BLaER1 treated with 17β-estradiol and CSF1 and Interleukin-3, amounts not matched to agents 10 nM and 100 nM (cell line): ENCODE data around the gene CCDC192.
A peak's percentile ranks its signal among the peaks of the same experiment; 100 is the strongest.
"Not testable (repeated sequence)": the region's sequence is repeated elsewhere in the genome, so short reads cannot be mapped to it uniquely, and the experiment has no call there.

ENCODE experiments used
- H3K27ac ChIP-seq, 11 experiments: shearing (Covaris generic); formaldehyde crosslinking; 2 replicates each; pipeline ENCODE4 v1.8.1; 2022
- H3K27me3 ChIP-seq, 11 experiments: shearing (Covaris generic); formaldehyde crosslinking; 2 replicates each; pipeline ENCODE4 v1.8.1; 2022
- H3K36me3 ChIP-seq, 11 experiments: shearing (Covaris generic); formaldehyde crosslinking; 2 replicates each; pipeline ENCODE4 v1.8.1; 2022
- H3K4me1 ChIP-seq, 10 experiments: shearing (Covaris generic); formaldehyde crosslinking; 2 replicates each; pipeline ENCODE4 v1.8.1; 2022
- H3K4me2 ChIP-seq, 11 experiments: shearing (Covaris generic); formaldehyde crosslinking; 2 replicates each; pipeline ENCODE4 v1.8.1; 2022
- H3K4me3 ChIP-seq, 10 experiments: shearing (Covaris generic); formaldehyde crosslinking; 2 replicates each; pipeline ENCODE4 v1.8.1; 2022
- H3K9ac ChIP-seq, 11 experiments: shearing (Covaris generic); formaldehyde crosslinking; 2 replicates each; pipeline ENCODE4 v1.8.1; 2022
- H3K9me3 ChIP-seq, 11 experiments: shearing (Covaris generic); formaldehyde crosslinking; replicated peaks in 1 of 11; 2 replicates each; pipeline ENCODE4 v1.8.1; 2022
- H4K20me1 ChIP-seq, 11 experiments: shearing (Covaris generic); formaldehyde crosslinking; 2 replicates each; pipeline ENCODE4 v1.8.1; 2022
- Cebpa-rat ChIP-seq, 11 experiments: shearing (Covaris generic); IDR thresholded peaks; 2 replicates each; pipeline ENCODE4 v1.8.1; 2022

CCDC192 gene

DNA sequence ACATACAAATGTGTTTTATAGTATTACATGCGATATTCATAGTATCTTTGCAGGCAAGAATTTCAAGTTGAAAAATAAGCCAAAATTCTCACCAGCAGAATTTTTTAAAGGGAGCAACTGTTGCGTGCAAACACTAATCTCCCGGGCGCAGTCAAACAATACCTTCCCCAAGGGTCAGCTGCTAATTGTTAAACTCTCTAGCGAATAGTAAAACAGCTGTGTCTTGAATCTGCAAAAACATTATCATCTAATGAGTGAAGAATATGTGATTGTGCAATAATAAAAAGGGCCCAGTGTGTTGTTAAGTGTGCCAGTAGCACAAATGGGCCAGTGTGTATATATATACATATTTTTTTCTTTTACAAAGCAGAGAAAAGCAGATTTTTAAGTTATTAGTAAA is 131.4 kb downstream of the CCDC192 start:
- Histone ChIP-seq H3K4me2 (no peak overlapping the region), H3K27ac (no peak overlapping the region), H3K4me3 (no peak overlapping the region), H3K9me3 (peaks cover 0 to 15% (median 11%) of the 10 kb centered on the region in 11 experiments; a peak in 16 of 22 replicates), H3K9ac (no peak overlapping the region), H3K36me3 (no peaks in the 10 kb centered on the region), H3K4me1 (peaks cover 0 to 13% (median 0%) of the 10 kb centered on the region in 10 experiments; a peak in 7 of 20 replicates), H4K20me1 (no peaks in the 10 kb centered on the region), H3K27me3 (no peaks in the 10 kb centered on the region)
- TF ChIP-seq Cebpa-rat (IDR thresholded peaks at IDR 0.05): peak in 3 of 11 experiments; percentile 56 to 66 (median 64); a peak in 3 of 22 replicates

DNA sequence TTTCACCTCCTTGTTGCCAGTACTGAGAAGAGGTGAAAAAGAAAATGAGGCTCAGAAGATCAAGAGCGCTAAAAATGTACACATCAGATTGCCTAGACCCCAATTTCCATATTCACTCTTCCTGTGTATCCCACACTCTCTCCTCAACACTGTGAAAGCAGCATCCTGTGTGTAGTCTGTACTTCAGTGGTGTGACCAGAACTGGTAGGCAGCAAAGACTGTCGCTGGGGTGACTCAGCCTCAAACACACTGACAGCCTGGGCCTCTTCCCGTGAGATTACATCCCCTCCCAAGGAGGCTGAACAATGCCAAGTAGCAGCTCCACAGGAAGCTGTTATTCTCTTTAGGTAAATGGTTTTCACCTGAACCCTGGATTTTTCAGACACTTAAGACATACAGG is 135.5 kb downstream of the CCDC192 start:
- H3K27ac ChIP-seq: peak overlapping the region in 1 of 11 experiments; percentile 23; a peak in 2 of 22 replicates
- H3K9ac ChIP-seq: no peak overlapping the region
- no peaks in the 10 kb centered on the region for H3K27me3 ChIP-seq
- H3K4me3 ChIP-seq: no peak overlapping the region
- H3K4me1 ChIP-seq: peaks cover 0 to 27% (median 6%) of the 10 kb centered on the region in 10 experiments; a peak in 11 of 20 replicates
- H3K36me3 ChIP-seq: no peaks in the 10 kb centered on the region
- TF ChIP-seq Cebpa-rat (IDR thresholded peaks at IDR 0.05): no peak
- peaks cover 0 to 15% (median 11%) of the 10 kb centered on the region in 11 experiments; a peak in 16 of 22 replicates for H3K9me3 ChIP-seq
- peak overlapping the region in 3 of 11 experiments; percentile 27 to 53 (median 40); a peak in 5 of 22 replicates for H3K4me2 ChIP-seq
- H4K20me1 ChIP-seq: no peaks in the 10 kb centered on the region

DNA sequence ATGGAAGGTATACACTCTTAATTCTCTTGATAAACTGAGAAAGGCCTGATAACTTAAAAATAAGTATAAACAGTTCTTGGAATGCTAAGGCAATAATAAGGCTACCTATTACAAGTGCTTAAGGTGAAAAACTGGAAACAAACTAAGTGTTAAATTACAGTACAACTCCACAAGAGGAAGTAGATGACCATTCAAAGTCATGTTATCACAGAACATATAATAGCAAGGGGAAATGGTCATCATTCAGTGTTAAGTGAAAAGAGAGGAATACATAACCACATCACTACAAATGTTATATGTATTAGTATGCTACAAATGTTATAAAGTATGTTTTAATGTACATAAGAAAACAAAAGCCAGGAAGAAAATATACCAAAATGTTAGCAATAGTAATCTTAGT is 135.9 kb downstream of the CCDC192 start:
- H3K27ac ChIP-seq: peak overlapping the region in 1 of 11 experiments; percentile 23; a peak in 1 of 22 replicates

DNA sequence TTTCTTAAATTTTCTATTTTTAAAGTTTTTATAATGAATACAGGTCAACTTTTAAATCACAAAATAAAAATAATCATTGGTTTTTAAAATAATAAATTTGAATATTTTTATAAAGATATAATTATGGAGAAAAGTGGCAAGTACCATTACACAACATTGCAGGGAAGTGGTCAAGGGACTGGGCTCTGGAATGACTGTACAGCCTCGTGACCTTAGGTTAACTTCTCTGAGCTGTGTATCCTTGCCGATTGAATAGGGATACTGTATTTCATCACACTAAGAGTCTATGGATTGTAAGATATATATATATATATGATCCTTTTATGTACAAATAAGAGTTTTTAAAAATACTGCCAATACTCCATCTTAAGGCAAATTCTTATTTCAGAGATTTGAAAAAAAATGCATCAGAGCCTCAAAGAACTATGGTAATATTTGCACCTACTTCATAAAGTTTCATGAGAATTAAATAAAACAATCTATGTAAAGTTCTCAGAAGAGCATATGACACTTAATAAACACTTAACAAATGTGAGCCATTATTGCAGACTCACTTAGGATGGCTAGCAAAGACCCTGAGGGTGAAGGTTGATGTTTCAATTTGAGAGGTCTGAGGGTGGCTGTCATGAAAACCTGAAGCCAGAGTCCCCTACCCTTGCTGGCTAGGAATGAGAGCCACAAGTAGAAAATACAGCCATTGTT is 136.5 kb downstream of the CCDC192 start:
- no peaks in the 10 kb centered on the region for H3K36me3 ChIP-seq
- H3K4me2 ChIP-seq: peak overlapping the region in 4 of 11 experiments; percentile 24 to 76 (median 59); a peak in 8 of 22 replicates
- H3K27ac ChIP-seq: peak overlapping the region in 3 of 11 experiments; percentile 7 to 49 (median 41); a peak in 4 of 22 replicates
- peaks cover 0 to 27% (median 6%) of the 10 kb centered on the region in 10 experiments; a peak in 11 of 20 replicates for H3K4me1 ChIP-seq
- no peak for TF ChIP-seq Cebpa-rat (IDR thresholded peaks at IDR 0.05)
- H4K20me1 ChIP-seq: no peaks in the 10 kb centered on the region
- H3K27me3 ChIP-seq: no peaks in the 10 kb centered on the region
- peaks cover 0 to 15% (median 11%) of the 10 kb centered on the region in 11 experiments; a peak in 16 of 22 replicates for H3K9me3 ChIP-seq
- no peak overlapping the region for H3K9ac ChIP-seq
- no peak overlapping the region for H3K4me3 ChIP-seq

More for the DNA sequence above, 135.9 kb downstream of the CCDC192 start:
- Histone ChIP-seq H3K9me3 (peaks cover 0 to 15% (median 11%) of the 10 kb centered on the region in 11 experiments; a peak in 16 of 22 replicates), H3K36me3 (no peaks in the 10 kb centered on the region), H3K27me3 (no peaks in the 10 kb centered on the region), H4K20me1 (no peaks in the 10 kb centered on the region), H3K4me1 (peaks cover 0 to 27% (median 6%) of the 10 kb centered on the region in 10 experiments; a peak in 11 of 20 replicates), H3K4me3 (no peak overlapping the region), H3K4me2 (peak overlapping the region in 3 of 11 experiments; percentile 27 to 53 (median 40); a peak in 5 of 22 replicates), H3K9ac (no peak overlapping the region)
- no peak for TF ChIP-seq Cebpa-rat (IDR thresholded peaks at IDR 0.05)

DNA sequence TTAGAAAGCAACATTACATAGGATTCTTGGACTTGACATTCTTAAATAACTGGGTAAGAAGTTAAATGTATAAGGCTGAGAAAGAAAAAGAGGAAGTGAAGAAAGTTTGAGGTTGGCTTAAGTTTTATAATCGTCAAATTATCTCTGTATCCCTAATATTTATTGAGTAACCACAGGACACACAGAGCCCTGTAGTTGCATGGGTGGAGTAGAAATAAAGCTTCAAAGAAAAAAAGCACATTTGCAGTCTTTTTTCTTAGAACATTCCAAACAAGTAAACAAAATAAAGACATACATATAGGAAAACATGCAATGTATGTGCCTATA is 137.0 kb downstream of the CCDC192 start:
- Histone ChIP-seq H3K27me3 (no peaks in the 10 kb centered on the region), H3K4me3 (no peak overlapping the region), H3K27ac (peak overlapping the region in 3 of 11 experiments; percentile 7 to 49 (median 41); a peak in 4 of 22 replicates), H3K4me2 (peak overlapping the region in 4 of 11 experiments; percentile 24 to 76 (median 59); a peak in 8 of 22 replicates), H3K4me1 (peaks cover 0 to 27% (median 6%) of the 10 kb centered on the region in 10 experiments; a peak in 11 of 20 replicates), H3K9ac (no peak overlapping the region), H3K9me3 (peaks cover 0 to 15% (median 11%) of the 10 kb centered on the region in 11 experiments; a peak in 16 of 22 replicates), H4K20me1 (no peaks in the 10 kb centered on the region), H3K36me3 (no peaks in the 10 kb centered on the region)
- TF ChIP-seq Cebpa-rat (IDR thresholded peaks at IDR 0.05): no peak

DNA sequence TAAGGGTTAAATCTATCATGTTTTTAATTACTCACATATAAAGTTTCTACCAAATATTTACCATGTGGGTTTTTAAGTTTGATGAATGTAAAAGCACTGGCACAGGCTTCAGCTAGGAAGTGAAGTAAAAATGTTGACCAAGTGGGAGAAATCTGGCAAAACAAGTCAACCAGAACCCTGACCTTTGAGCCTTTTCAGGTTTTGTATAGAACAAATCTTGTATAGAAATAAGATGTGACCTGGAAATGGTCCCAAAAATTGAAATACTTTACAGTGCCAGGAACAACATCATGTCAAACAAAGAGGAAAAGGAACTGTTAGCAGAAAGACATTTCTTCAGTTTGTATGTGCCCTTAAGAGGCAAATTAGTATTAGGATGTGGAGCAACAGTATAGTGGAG is 137.6 kb downstream of the CCDC192 start:
- Histone ChIP-seq H3K36me3 (no peaks in the 10 kb centered on the region), H3K27ac (no peak overlapping the region), H3K27me3 (no peaks in the 10 kb centered on the region), H3K4me2 (peak overlapping the region in 2 of 11 experiments; percentile 13 to 70; a peak in 4 of 22 replicates), H3K4me1 (peaks cover 0 to 27% (median 6%) of the 10 kb centered on the region in 10 experiments; a peak in 11 of 20 replicates), H3K9me3 (peaks cover 0 to 13% (median 6%) of the 10 kb centered on the region in 11 experiments; a peak in 16 of 22 replicates), H3K9ac (no peak overlapping the region), H3K4me3 (no peak overlapping the region), H4K20me1 (no peaks in the 10 kb centered on the region)
- no peak for TF ChIP-seq Cebpa-rat (IDR thresholded peaks at IDR 0.05)

DNA sequence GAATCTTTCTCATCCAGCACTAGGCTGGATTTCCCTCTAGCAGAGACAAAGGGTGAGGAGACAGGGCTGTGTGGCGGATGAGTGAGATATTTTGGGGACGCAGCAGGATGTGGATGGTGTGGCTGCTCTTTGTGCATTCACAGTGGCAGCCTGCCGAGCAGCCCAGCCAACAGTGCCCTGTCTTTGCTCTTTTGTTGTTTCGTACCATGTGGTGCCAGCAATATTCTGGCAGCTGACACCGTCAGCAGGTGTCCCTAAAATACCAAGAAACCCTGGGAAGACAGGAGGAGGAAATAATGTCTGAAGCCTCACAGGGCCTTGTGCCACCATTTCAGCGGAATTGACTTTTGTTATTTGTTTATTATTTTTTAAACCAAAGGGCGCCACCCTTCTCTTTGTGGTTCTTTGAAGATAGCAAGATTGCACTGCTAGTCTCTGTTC is 141.4 kb downstream of the CCDC192 start:
- Histone ChIP-seq H3K36me3 (no peaks in the 10 kb centered on the region), H3K4me1 (peaks cover 0 to 15% (median 6%) of the 10 kb centered on the region in 10 experiments; a peak in 11 of 20 replicates), H3K4me3 (no peak overlapping the region), H3K27me3 (no peaks in the 10 kb centered on the region), H3K9me3 (no peaks in the 10 kb centered on the region), H3K4me2 (no peak overlapping the region), H4K20me1 (no peaks in the 10 kb centered on the region), H3K9ac (no peak overlapping the region), H3K27ac (no peak overlapping the region)
- TF ChIP-seq Cebpa-rat (IDR thresholded peaks at IDR 0.05): no peak

DNA sequence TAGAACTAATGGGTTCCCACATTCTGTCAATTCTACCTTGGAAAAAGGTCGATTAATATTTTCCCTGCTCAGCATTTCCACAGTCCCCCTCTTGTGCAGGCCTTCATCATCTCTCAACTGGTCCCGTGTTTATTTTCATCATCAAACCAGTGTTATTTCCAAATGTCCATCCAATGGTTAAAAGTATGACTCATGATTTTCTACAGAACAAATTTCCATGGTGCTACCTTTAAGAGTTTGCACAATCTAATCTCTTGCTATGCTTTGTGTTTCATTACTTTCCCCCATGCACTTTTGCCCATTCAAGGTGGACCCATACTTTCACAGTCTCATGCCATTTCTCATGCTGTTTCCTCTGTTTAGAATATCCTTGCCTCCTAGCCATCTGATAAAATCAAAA is 143.7 kb downstream of the CCDC192 start:
- H3K4me1 ChIP-seq: no peaks in the 10 kb centered on the region
- H3K27ac ChIP-seq: no peak overlapping the region
- H3K27me3 ChIP-seq: no peaks in the 10 kb centered on the region
- no peaks in the 10 kb centered on the region for H3K36me3 ChIP-seq
- H3K9me3 ChIP-seq: no peaks in the 10 kb centered on the region
- no peaks in the 10 kb centered on the region for H4K20me1 ChIP-seq
- no peak overlapping the region for H3K9ac ChIP-seq
- no peak overlapping the region for H3K4me3 ChIP-seq
- TF ChIP-seq Cebpa-rat (IDR thresholded peaks at IDR 0.05): no peak
- H3K4me2 ChIP-seq: no peak overlapping the region

DNA sequence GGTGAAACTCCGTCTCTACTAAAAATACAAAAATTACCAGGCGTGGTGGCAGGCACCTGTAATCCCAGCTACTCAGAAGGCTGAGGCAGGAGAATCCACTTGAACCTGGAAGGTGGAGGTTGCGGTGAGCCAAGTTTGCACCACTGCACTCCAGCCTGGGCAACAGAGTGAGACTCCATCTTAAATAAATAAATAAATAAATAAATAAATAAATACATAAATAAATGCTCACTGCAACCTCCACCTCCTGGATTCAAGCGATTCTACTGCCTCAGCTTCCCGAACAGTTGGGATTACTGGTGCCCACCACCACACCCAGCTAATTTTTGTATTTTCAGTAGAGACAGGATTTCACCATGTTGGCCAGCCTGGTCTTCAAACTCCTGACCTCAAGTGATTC is 144.4 kb downstream of the CCDC192 start:
- H3K9ac ChIP-seq, H3K9me3 ChIP-seq, H3K4me3 ChIP-seq, H3K27me3 ChIP-seq, H3K4me1 ChIP-seq, H4K20me1 ChIP-seq, H3K36me3 ChIP-seq, H3K27ac ChIP-seq, H3K4me2 ChIP-seq: not testable (repeated sequence)
